Tibial nerve (tissue), 4 donors: ENCODE results near the gene CEACAM16. TPM values are rescaled to one million over a fixed set of nuclear protein-coding genes. Genes with fewer than 3 reads are reported as not detected.

ENCODE experiments used
- DNase-seq, 2 donors: peaks; one replicate each; pipeline ENCODE4 v3.0.0-alpha.2; 2019; ENCODE audit warnings: low spot score in 2 of 2
- H3K27ac ChIP-seq, 4 donors: fragments of 200-600 bp; sonication (generic) in 3 of 4; one replicate each; pipeline ENCODE4 v1.5.1; 2017 to 2019; ENCODE audit warnings: mild to moderate bottlenecking in 1 of 4
- H3K27me3 ChIP-seq, 2 donors: fragments of 200-600 bp; sonication (generic) in 1 of 2; one replicate each; pipeline versions ENCODE4 v1.5.1 to v1.6.0; 2017 to 2019
- H3K36me3 ChIP-seq, 3 donors: fragments of 200-600 bp; sonication (generic); one replicate each; pipeline ENCODE4 v1.5.1; 2018 to 2019
- H3K4me1 ChIP-seq, 4 donors: fragments of 200-600 bp; sonication (generic) in 3 of 4; one replicate each; pipeline ENCODE4 v1.5.1; 2017 to 2019
- H3K4me3 ChIP-seq, 4 donors: fragments of 200-600 bp; sonication (generic) in 3 of 4; one replicate each; pipeline ENCODE4 v1.5.1; 2017 to 2019; ENCODE audit warnings: mild to moderate bottlenecking in 1 of 4, moderate library complexity in 1 of 4
- H3K9me3 ChIP-seq, 4 donors: fragments of 200-600 bp; sonication (generic) in 3 of 4; one replicate each; pipeline ENCODE4 v1.5.1; 2017 to 2019
- EP300 ChIP-seq, 2 donors: sonication (generic); formaldehyde crosslinking; IDR thresholded peaks; one replicate each; pipeline ENCODE4 v1.6.1; 2017; ENCODE audit warnings: antibody characterized with exemption in 2 of 2, mild to moderate bottlenecking in 1 of 2
- POLR2A ChIP-seq, 2 donors: fragments of 450-650 bp; IDR thresholded peaks; one replicate each; pipeline ENCODE4 v1.6.1; 2017; ENCODE audit warnings: antibody characterized with exemption in 2 of 2, mild to moderate bottlenecking in 2 of 2, moderate library complexity in 2 of 2
- WGBS, 2 donors: methylation state at CpG; one replicate each; pipeline ENCODE4 v1.1.5; 2018; 5-methylcytosine and 5-hydroxymethylcytosine counted together
- total RNA-seq, 4 donors: library from RNA; depleted of rRNA; stranded (reverse); fragments of >200 nt; gene quantifications; one replicate each; pipeline ENCODE4 v1.1.0, GENCODE V29; 2016
- TF ChIP-seq, protein P1 (sequence below), 5 experiments: fragments of 200-600 bp in 3 of 5; fragments of 450-650 bp in 2 of 5; sonication (generic) in 3 of 5; IDR thresholded peaks; one replicate each; pipeline ENCODE4 v1.5.1; 2016 to 2019; ENCODE audit warnings: antibody characterized with exemption in 5 of 5, mild to moderate bottlenecking in 3 of 5, moderate library complexity in 2 of 5

CEACAM16 gene
- total RNA-seq, 4 donors from 2014 or later, result not detected

DNA sequence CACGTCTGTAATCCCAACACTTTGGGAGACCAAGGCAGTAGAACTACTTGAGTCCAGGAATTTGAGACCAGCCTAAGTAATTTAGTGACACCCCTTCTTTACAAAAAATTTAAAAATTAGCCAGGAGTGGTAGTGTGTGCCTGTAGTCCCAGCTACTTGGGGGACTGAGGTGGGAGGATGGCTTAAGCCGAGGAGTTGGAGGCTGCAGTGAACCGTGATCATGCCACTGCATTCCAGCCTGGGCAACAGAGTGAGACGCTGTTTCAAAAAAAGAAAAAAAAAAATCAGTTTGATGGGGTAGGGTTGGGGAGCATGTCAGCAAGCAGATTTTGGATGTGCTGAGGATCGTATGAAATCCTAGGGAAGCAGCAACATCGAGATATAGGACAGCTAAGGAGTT lies 23.4 kb upstream of the CEACAM16 start:
- Histone ChIP-seq H3K9me3 (no peaks in the 10 kb centered on the region), H3K4me3 (no peak overlapping the region), H3K36me3 (peaks cover 0 to 58% (median 0%) of the 10 kb centered on the region in 3 donors), H3K27ac (no peak overlapping the region), H3K27me3 (no peaks in the 10 kb centered on the region), H3K4me1 (no peaks in the 10 kb centered on the region)
- no peak for DNase-seq
- WGBS, 2 donors, result 80 to 89% methylated on average over 6 of the region's 6 CpGs
- TF ChIP-seq POLR2A (IDR thresholded peaks at IDR 0.05), result no peak
- no peak for TF ChIP-seq EP300 (IDR thresholded peaks at IDR 0.05)
- TF ChIP-seq, protein P1, sequence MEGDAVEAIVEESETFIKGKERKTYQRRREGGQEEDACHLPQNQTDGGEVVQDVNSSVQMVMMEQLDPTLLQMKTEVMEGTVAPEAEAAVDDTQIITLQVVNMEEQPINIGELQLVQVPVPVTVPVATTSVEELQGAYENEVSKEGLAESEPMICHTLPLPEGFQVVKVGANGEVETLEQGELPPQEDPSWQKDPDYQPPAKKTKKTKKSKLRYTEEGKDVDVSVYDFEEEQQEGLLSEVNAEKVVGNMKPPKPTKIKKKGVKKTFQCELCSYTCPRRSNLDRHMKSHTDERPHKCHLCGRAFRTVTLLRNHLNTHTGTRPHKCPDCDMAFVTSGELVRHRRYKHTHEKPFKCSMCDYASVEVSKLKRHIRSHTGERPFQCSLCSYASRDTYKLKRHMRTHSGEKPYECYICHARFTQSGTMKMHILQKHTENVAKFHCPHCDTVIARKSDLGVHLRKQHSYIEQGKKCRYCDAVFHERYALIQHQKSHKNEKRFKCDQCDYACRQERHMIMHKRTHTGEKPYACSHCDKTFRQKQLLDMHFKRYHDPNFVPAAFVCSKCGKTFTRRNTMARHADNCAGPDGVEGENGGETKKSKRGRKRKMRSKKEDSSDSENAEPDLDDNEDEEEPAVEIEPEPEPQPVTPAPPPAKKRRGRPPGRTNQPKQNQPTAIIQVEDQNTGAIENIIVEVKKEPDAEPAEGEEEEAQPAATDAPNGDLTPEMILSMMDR (IDR thresholded peaks at IDR 0.05), result no peak

DNA sequence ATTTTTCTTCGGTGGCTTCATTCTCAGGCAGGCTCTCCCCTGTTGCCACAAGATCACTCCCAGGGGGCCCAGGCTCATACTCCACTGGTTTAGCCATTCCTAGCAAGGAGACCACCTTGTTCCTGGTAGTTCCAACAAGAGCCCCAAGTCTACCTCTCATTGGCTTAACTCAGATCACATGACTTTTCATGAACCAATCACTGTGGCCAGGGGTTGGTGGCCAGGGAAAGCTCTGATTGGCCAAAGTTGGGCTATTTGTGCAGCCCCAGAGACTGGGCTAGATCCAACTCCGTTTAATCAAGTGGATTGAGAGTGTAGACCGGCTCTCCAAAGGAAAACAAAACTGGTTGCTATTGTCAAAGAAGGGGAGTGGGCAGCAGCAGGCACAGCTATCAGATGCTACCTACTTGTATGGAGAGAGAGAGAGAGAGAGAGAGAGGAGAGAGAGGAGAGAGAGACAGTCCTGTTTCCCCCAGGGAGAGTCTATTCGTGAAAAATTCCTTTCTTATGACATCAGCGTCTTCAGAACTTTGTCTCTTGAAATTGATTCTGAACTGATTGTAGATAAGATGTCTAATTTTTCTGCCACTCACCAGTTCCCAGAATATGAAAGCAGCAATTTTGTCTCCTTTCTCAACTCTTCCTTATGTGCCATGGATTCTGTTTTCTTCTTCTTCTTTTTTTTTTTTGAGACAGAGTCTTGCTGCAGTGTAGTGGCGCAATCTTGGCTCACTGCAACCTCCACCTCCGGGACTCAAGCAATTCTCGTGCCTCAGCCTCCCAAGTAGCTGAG lies 21.7 kb upstream of the CEACAM16 start:
- peaks cover 0 to 74% (median 0%) of the 10 kb centered on the region in 3 donors for H3K36me3 ChIP-seq
- H3K27me3 ChIP-seq, result no peaks in the 10 kb centered on the region
- no peak for DNase-seq
- no peaks in the 10 kb centered on the region for H3K9me3 ChIP-seq
- H3K27ac ChIP-seq, result no peak overlapping the region
- no peak for TF ChIP-seq POLR2A (IDR thresholded peaks at IDR 0.05)
- no peak for TF ChIP-seq EP300 (IDR thresholded peaks at IDR 0.05)
- TF ChIP-seq, protein P1 (IDR thresholded peaks at IDR 0.05), result no peak
- H3K4me1 ChIP-seq, result no peaks in the 10 kb centered on the region
- H3K4me3 ChIP-seq, result no peak overlapping the region
- 50 to 63% methylated on average over 8 of the region's 8 CpGs for WGBS, 2 donors

DNA sequence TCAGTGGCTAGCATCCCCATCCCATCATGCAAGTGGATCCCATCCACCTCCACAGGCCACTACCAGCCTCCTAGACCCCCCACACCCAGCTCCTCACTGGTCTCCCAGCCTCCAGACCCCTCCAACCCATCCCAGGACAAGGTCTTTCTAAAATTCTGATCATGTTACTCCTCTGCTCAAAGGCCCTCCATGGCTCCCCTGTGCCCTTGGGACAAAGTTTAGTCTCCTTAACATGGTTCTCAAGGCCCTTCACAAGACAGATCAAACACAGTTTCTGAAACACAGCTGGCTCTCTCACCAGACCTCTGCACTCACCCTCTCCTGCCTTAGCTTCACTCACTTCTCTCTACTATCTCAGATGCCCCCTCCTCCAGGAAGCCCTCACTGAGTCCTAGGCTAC lies 18.4 kb upstream of the CEACAM16 start:
- Histone ChIP-seq H3K36me3 (peaks cover 0 to 66% (median 0%) of the 10 kb centered on the region in 3 donors), H3K4me1 (peaks cover 0 to 9% (median 0%) of the 10 kb centered on the region in 4 donors), H3K4me3 (no peak overlapping the region), H3K9me3 (no peaks in the 10 kb centered on the region), H3K27me3 (no peaks in the 10 kb centered on the region), H3K27ac (no peak overlapping the region)
- TF ChIP-seq, protein P1 (IDR thresholded peaks at IDR 0.05), result no peak
- TF ChIP-seq POLR2A (IDR thresholded peaks at IDR 0.05), result no peak
- no peak for TF ChIP-seq EP300 (IDR thresholded peaks at IDR 0.05)
- no peak for DNase-seq

DNA sequence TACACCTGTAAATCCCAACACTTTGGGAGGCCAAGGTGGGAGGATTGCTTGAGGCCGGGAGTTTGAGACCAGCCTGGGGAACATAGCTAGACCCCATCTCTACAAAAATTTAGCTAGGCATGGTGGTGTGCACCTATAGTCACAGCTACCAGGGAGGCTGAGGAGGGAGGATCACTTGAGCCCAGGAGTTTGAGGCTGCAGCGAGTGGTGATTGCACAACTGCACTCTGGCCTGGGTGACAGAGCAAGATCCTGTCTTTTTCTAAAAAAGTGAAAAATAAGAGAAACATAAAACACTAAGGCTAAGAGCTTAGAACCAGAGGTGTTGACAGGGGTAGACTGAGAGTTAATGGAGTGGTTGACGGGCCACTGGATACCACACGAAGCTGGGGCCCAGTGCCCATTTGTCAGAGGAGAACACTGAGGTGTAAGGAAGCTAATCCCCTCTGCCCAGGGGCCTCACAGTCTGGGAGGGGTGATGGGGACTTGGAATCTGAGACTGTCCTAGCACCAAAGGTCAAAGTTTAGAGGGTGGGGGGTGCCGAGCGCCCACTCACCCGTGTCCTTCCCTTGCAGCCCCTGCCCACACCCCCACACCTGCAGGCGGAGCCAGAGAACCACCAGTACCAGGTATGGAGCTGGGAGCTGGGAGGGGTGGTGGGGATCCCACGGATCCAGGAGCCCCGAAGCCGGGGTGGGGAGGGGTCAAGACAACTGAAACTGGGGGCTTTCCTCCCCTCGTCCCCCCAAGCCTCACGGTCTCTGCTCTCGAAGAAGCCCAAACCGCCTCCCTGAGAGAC lies 16.8 kb upstream of the CEACAM16 start:
- peaks cover 0 to 9% (median 0%) of the 10 kb centered on the region in 4 donors for H3K4me1 ChIP-seq
- H3K9me3 ChIP-seq, result no peaks in the 10 kb centered on the region
- 79 to 80% methylated on average over 12 to 15 of the region's 15 CpGs for WGBS, 2 donors
- DNase-seq, result no peak
- H3K27me3 ChIP-seq, result no peaks in the 10 kb centered on the region
- no peak for TF ChIP-seq POLR2A (IDR thresholded peaks at IDR 0.05)
- no peak for TF ChIP-seq EP300 (IDR thresholded peaks at IDR 0.05)
- TF ChIP-seq, protein P1 (IDR thresholded peaks at IDR 0.05), result no peak
- H3K27ac ChIP-seq, result no peak overlapping the region
- no peak overlapping the region for H3K4me3 ChIP-seq
- H3K36me3 ChIP-seq, result peaks cover 0 to 54% (median 0%) of the 10 kb centered on the region in 3 donors

DNA sequence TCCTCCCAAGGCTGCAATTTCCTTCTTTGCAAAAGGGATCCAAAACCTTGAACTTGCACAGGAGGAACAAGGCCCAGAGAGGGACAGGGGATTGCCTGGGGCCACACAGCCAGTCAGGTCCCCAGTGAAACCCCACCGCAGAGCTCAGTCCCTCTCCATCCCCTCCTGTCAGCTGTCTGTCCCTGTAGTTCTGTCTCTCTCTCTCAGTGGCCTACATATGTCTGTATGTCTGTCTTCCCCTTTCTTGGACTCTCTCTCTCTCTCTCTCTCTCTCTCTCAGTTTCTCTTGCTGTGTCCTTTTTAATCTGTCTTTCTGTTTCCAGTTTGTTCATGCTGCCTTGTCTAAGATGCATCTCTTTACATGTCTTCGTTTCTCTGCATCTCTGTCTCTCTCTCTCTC lies 16.1 kb upstream of the CEACAM16 start:
- WGBS, 2 donors, result 81 to 95% methylated on average over 2 of the region's 2 CpGs
- no peak overlapping the region for H3K4me3 ChIP-seq
- H3K27ac ChIP-seq, result no peak overlapping the region
- TF ChIP-seq EP300 (IDR thresholded peaks at IDR 0.05) (no peak), POLR2A (IDR thresholded peaks at IDR 0.05) (no peak)
- TF ChIP-seq, protein P1 (IDR thresholded peaks at IDR 0.05), result no peak
- H3K4me1 ChIP-seq, result peaks cover 0 to 9% (median 0%) of the 10 kb centered on the region in 4 donors
- no peaks in the 10 kb centered on the region for H3K9me3 ChIP-seq
- no peak for DNase-seq
- H3K36me3 ChIP-seq, result peaks cover 0 to 54% (median 0%) of the 10 kb centered on the region in 3 donors
- no peaks in the 10 kb centered on the region for H3K27me3 ChIP-seq
